ENCODE measurements around the gene CTSE. TPM values are rescaled to one million over a fixed set of nuclear protein-coding genes. Genes with fewer than 3 reads are reported as not detected.
A peak's percentile ranks its signal among the peaks of the same experiment; 100 is the strongest.
"Not testable (repeated sequence)": the region's sequence is repeated elsewhere in the genome, so short reads cannot be mapped to it uniquely, and the experiment has no call there.

The CTSE gene
- total RNA-seq, 1 donor from 2014 or later: 0.20 TPM

- DNase-seq: no peak
Observed at GRCh38 chr1:206014601-206015000, 9.1 kb downstream of the CTSE start.

GRCh38 chr1:206013026-206013795 is 10.5 kb downstream of the CTSE start:
- DNase-seq: no peak

- DNase-seq: no peak
Observed at GRCh38 chr1:206012086-206012859, 11.4 kb downstream of the CTSE start.

GRCh38 chr1:206011057-206011456 is 12.6 kb downstream of the CTSE start:
- no peak for DNase-seq

- no peak for DNase-seq
Observed at GRCh38 chr1:206010060-206010459, 13.6 kb downstream of the CTSE start.

GRCh38 chr1:206006946-206007345 is 16.7 kb downstream of the CTSE start:
- DNase-seq: no peak

GRCh38 chr1:206005778-206006180 is 17.9 kb downstream of the CTSE start:
- DNase-seq: no peak

- no peak for DNase-seq
Observed at GRCh38 chr1:206005234-206005633, 18.5 kb downstream of the CTSE start.

- DNase-seq: peak; percentile 16
Observed at GRCh38 chr1:206004826-206005225, 18.9 kb downstream of the CTSE start.

- no peak for DNase-seq
Observed at GRCh38 chr1:206003854-206004800, 19.6 kb downstream of the CTSE start.

GRCh38 chr1:206002871-206003801 is 20.6 kb downstream of the CTSE start, which contains the start of gene RAB7B:
RAB7B (minus strand) TSS chr1:206003395; CDS start chr1:205994135, 9,260 bp downstream.
- peak; percentile 68 for DNase-seq

GRCh38 chr1:206002160-206002559 is 21.5 kb downstream of the CTSE start:
- no peak for DNase-seq

- no peak for DNase-seq
Observed at GRCh38 chr1:206001476-206001888, 22.2 kb downstream of the CTSE start.

GRCh38 chr1:206000641-206001339 is 22.9 kb downstream of the CTSE start:
- DNase-seq: no peak

- DNase-seq: no peak
Observed at GRCh38 chr1:205998457-205999241, 25.0 kb downstream of the CTSE start.

- DNase-seq: not testable (repeated sequence)
Observed at GRCh38 chr1:205996641-205997040, 27.1 kb downstream of the CTSE start.

- DNase-seq: no peak
Observed at GRCh38 chr1:205994346-205994745, 29.3 kb downstream of the CTSE start.

- no peak for DNase-seq
Observed at GRCh38 chr1:205993068-205993467, 30.6 kb downstream of the CTSE start.

- DNase-seq: no peak
Observed at GRCh38 chr1:205992218-205992882, 31.3 kb downstream of the CTSE start.

Data from skin of body (tissue), 2 donors.